ENCODE data around the gene AGMAT.

The AGMAT gene

DNA sequence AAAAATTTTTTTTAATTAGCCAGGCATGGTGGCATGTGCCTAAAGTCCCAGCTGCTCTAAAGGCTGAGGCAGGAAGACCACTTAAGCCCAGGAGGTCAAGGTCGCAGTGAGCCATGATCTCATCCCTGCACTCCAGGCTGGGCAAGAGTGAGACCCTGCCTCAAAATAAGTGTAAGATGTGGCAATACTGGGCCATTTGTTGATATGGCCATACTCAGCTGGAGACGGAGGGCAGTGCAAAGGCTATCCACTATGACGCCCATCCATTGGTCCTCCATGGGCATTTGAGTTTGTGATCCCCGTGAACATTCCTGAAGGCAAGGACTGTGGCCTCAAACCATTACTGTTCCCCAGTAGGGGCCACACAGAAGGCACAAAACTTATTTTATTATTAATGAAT, 62.3 kb downstream of the AGMAT start:
- no peak for DNase-seq

All from CD4-positive, alpha-beta T cell treated with Interleukin-10 for 1 hour (primary cell).